ENCODE results near the gene TSPAN18. TPM values are rescaled to one million over a fixed set of nuclear protein-coding genes. Genes with fewer than 3 reads are reported as not detected.

Gene TSPAN18
- total and polyA plus RNA-seq, 10 of the 15 experiments (the other 5 are each of a cell fraction or from before 2014, with no cell fraction given): 0.02 to 0.77 (median 0.13) TPM; not detected in 1

- TF ChIP-seq E2F8 (IDR thresholded peaks at IDR 0.05; ENCODE audit: low read depth, partially characterized antibody): no peak
- no peak for TF ChIP-seq ATF7 (IDR thresholded peaks at IDR 0.05; ENCODE audit: low read depth)
- TF ChIP-seq CBX3 (IDR thresholded peaks at IDR 0.05; ENCODE audit: borderline replicate concordance, low read depth): no peak
- no peak for TF ChIP-seq NRF1 (conservative IDR thresholded peaks at IDR 0.05; ENCODE audit: low read depth, low read length)
These were observed 25.5 kb downstream of the TSPAN18 start (continued) for GRCh38 chr11:44752300-44752699.

- ChIA-PET SMC1A (ENCODE audit: uncharacterized antibody, unreplicated experiment) (no interaction called here), CTCF (no interaction called here), RAD21 (ENCODE audit: unreplicated experiment) (no interaction called here), POLR2A (no interaction called here)
- DNase-seq (ENCODE audit: low read depth, low spot score) (no peak), ATAC-seq (no peak), FAIRE-seq (no peak)
- no peak overlapping the region for H3K4me2 ChIP-seq (ENCODE audit: control insufficient read depth, insufficient read depth)
- H3K36me3 ChIP-seq (ENCODE audit: control insufficient read depth in 2 of 2, insufficient read depth in 2 of 2, low read length in 1 of 2): no peaks in the 10 kb centered on the region
- TF ChIP-seq GATAD2B (conservative IDR thresholded peaks at IDR 0.05; ENCODE audit: low read depth) (no peak), ZNF24 (IDR thresholded peaks at IDR 0.05) (no peak), RFX5 (IDR thresholded peaks at IDR 0.05; ENCODE audit: low read depth, low read length) (no peak)
- in situ Hi-C loops (cut with MboI) (no loop called here), intact Hi-C loops (cut with micrococcal nuclease; ENCODE audit: unreplicated experiment) (no loop called here)
- H3K4me3 ChIP-seq: no peak overlapping the region
- no peaks in the 10 kb centered on the region for H3K79me2 ChIP-seq (ENCODE audit: control insufficient read depth, insufficient read depth, low read length)
- no peaks in the 10 kb centered on the region; the same call in 2 of the 3 replicates for H3K9me3 ChIP-seq (replicated peaks; ENCODE audit: control insufficient read depth, insufficient read depth, low read length)
- no peak overlapping the region for H3K9ac ChIP-seq (ENCODE audit: control insufficient read depth, insufficient read depth, low read length)
- no TSS peak for BruUV-seq (replicated peaks)
- H4K20me1 ChIP-seq (ENCODE audit: control insufficient read depth, insufficient read depth): no peaks in the 10 kb centered on the region; the same call in 1 of the 2 replicates
- no peaks in the 10 kb centered on the region for H3K4me1 ChIP-seq (ENCODE audit: control insufficient read depth, insufficient read depth, low read length)
- peaks cover 0 to 1% of the 10 kb centered on the region in 2 experiments; a peak in 1 of 4 replicates for H3K27me3 ChIP-seq (replicated peaks in 1 of 2; ENCODE audit: control insufficient read depth in 2 of 2, insufficient read depth in 2 of 2, low read length in 1 of 2)
- H2AFZ ChIP-seq (ENCODE audit: control insufficient read depth, low read depth, low read length): no peak overlapping the region
- WGBS (ENCODE audit: insufficient coverage, insufficient replicate concordance, low lambda C conversion rate, missing lambda C conversion rate): 27% methylated on average over 1 of the region's 1 CpG
- no peak overlapping the region for H3K27ac ChIP-seq (ENCODE audit: control insufficient read depth, insufficient read depth)
These were observed 26.0 kb downstream of the TSPAN18 start for GRCh38 chr11:44752713-44753112.
